ENCODE data around the gene PPP1R15B. TPM values are rescaled to one million over a fixed set of nuclear protein-coding genes. Genes with fewer than 3 reads are reported as not detected.

The PPP1R15B gene
- total and polyA plus RNA-seq, 10 of the 15 experiments (the other 5 are each of a cell fraction or from before 2014, with no cell fraction given) = 13.9 to 38.1 (median 26.5) TPM

GRCh38 chr1:204443871-204444581 lies 32.4 kb upstream of the PPP1R15B start:
- no peak overlapping the region for H3K9ac ChIP-seq (ENCODE audit: control insufficient read depth, insufficient read depth, low read length)
- no peaks in the 10 kb centered on the region for H3K79me2 ChIP-seq (ENCODE audit: control insufficient read depth, insufficient read depth, low read length)
- H3K4me1 ChIP-seq (ENCODE audit: control insufficient read depth, insufficient read depth, low read length) = peaks cover 3% of the 10 kb centered on the region
- intact Hi-C loops (cut with micrococcal nuclease; ENCODE audit: unreplicated experiment) (loop anchor here (10.0 kb wide), 1 partner anchor 361 kb away; no protein-coding TSS in a partner anchor), in situ Hi-C loops (cut with MboI) (no loop called here)
- RAD21 ChIA-PET (ENCODE audit: unreplicated experiment) = interaction anchor here (13.8 kb wide), 1 partner anchor 54 kb away, joined by 441 read pairs; the partner anchor contains the start of gene PIK3C2B
- H4K20me1 ChIP-seq (ENCODE audit: control insufficient read depth, insufficient read depth) = no peaks in the 10 kb centered on the region
- no peak overlapping the region for H3K4me3 ChIP-seq
- H3K9me3 ChIP-seq (replicated peaks; ENCODE audit: control insufficient read depth, insufficient read depth, low read length) = no peaks in the 10 kb centered on the region
- DNase-seq (ENCODE audit: low read depth, low spot score) (no peak), FAIRE-seq (no peak), ATAC-seq (no peak)
- no peak overlapping the region for H3K27ac ChIP-seq (ENCODE audit: control insufficient read depth, insufficient read depth)
- SMC1A ChIA-PET (ENCODE audit: uncharacterized antibody, unreplicated experiment) = interaction anchor here (1.0 to 33.8 kb wide), 5 partner anchors 17 to 361 kb away, joined by 3 to 939 read pairs (median 4); partner anchors contain the start of gene PIK3C2B
- H3K27me3 ChIP-seq (replicated peaks in 1 of 2; ENCODE audit: control insufficient read depth in 2 of 2, insufficient read depth in 2 of 2, low read length in 1 of 2) = no peaks in the 10 kb centered on the region
- POLR2A ChIA-PET = interaction anchor here (0.6 kb wide), 1 partner anchor 21 kb away, joined by 5 read pairs; no protein-coding TSS in a partner anchor
- no TSS peak for BruUV-seq (replicated peaks)
- CTCF ChIA-PET = interaction anchor here (0.7 to 51.8 kb wide), 6 partner anchors 9 to 363 kb away, joined by 3 to 2021 read pairs (median 14); partner anchors contain the start of gene PIK3C2B
- TF ChIP-seq ZBED1 (IDR thresholded peaks at IDR 0.05; ENCODE audit: borderline replicate concordance) (no peak), ZNF217 (IDR thresholded peaks at IDR 0.05) (no peak), POU2F2 (IDR thresholded peaks at IDR 0.05; ENCODE audit: borderline replicate concordance, low read depth, low read length) (no peak), MLLT1 (IDR thresholded peaks at IDR 0.05) (no peak), SMAD1 (IDR thresholded peaks at IDR 0.05; ENCODE audit: low read depth, partially characterized antibody) (no peak)
- H2AFZ ChIP-seq (ENCODE audit: control insufficient read depth, low read depth, low read length) = no peak overlapping the region
- no peak overlapping the region for H3K4me2 ChIP-seq (ENCODE audit: control insufficient read depth, insufficient read depth)
- WGBS (ENCODE audit: insufficient coverage, insufficient replicate concordance, low lambda C conversion rate, missing lambda C conversion rate) = 39% methylated on average over 11 of the region's 11 CpGs
- H3K36me3 ChIP-seq (ENCODE audit: control insufficient read depth in 2 of 2, insufficient read depth in 2 of 2, low read length in 1 of 2) = peaks cover 30 to 33% of the 10 kb centered on the region in 2 experiments; a peak in 3 of 4 replicates

All from GM12878 (cell line).